ENCODE measurements around the gene TGFA.

TGFA gene

DNA sequence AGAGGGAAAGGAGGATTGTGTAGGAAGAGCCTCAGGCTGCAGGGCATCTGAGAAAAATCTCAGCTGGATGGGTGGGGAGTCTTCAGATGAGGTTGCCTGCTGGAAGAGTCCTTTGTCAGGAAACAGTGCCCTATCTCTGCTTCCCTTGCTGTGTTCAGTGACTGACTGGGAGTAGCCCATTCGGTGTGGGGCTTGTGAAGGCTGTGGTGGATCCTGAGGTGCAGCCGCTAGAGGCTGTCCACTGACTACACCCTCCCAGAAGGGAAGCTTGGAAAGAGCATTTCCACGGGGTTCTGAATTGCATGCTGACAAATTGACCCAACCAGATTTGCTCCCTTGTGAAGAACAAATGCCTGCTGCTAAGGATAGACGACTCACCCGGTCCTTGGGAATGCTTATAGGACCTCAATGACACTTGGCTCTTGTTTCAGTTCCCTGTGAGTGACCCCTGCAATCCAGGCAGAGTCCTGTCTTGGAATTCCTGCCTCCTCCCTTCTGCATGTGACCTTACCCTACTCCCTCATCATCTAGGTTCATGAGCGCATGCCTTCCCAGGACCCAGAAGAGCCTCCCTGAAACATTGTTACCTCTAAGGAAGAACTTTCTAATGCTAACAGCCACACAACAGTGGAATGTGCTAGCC, 142.0 kb downstream of the TGFA start:
- no peak for DNase-seq (ENCODE audit: low read depth)
- H3K4me3 ChIP-seq (ENCODE audit: low read length) = no peak overlapping the region
- no peak for TF ChIP-seq CTCF (IDR thresholded peaks at IDR 0.05; ENCODE audit: insufficient read depth, low read depth, low read length, missing control alignments)

GRCh38 chr2:70403267-70404053, 150.2 kb downstream of the TGFA start:
- TF ChIP-seq CTCF (IDR thresholded peaks at IDR 0.05; ENCODE audit: insufficient read depth, low read depth, low read length, missing control alignments) = no peak
- H3K4me3 ChIP-seq (ENCODE audit: low read length) = no peak overlapping the region
- no peak for DNase-seq (ENCODE audit: low read depth)

- no peak for DNase-seq (ENCODE audit: low read depth)
- no peak overlapping the region for H3K4me3 ChIP-seq (ENCODE audit: low read length)
- no peak for TF ChIP-seq CTCF (IDR thresholded peaks at IDR 0.05; ENCODE audit: insufficient read depth, low read depth, low read length, missing control alignments)
Observed at GRCh38 chr2:70400539-70400938, 153.1 kb downstream of the TGFA start.

DNA sequence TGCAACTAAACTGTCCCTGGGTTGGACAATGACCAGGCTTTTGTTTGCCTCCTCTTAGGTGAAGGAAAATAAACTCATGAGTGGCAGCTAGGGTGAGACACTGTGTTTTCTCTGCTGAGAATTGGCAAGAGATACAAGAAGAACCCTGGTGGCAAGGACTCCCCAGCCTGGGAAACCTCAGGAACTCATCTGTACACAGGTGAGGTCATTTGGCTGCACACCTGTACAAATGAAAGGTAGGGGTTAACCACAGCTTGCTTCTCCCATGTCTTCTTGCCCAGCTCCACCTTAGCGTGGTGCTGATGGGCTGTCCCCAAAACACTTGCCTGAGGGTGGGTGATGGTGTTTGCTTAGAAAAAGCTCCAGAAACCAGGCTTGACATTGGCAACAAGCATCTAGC, 154.6 kb downstream of the TGFA start:
- H3K4me3 ChIP-seq (ENCODE audit: low read length) = no peak overlapping the region
- DNase-seq (ENCODE audit: low read depth) = no peak
- no peak for TF ChIP-seq CTCF (IDR thresholded peaks at IDR 0.05; ENCODE audit: insufficient read depth, low read depth, low read length, missing control alignments)
